CD14-positive monocyte (primary cell): Measurements from ENCODE around the gene RPS6KA5. TPM values are rescaled to one million over a fixed set of nuclear protein-coding genes. Genes with fewer than 3 reads are reported as not detected.
"Not testable (repeated sequence)": the region's sequence is repeated elsewhere in the genome, so short reads cannot be mapped to it uniquely, and the experiment has no call there.

Experiments used
- DNase-seq, 3 donors: peaks; one replicate each; pipeline ENCODE4 v3.0.0-alpha.2; 2011 to 2022
- H2AFZ ChIP-seq: 2 replicates; pipeline ENCODE4 v1.6.0; 2012; ENCODE audit warnings: mild to moderate bottlenecking, low read depth, low read length, inconsistent platforms; ENCODE audit not compliant: insufficient read depth, poor library complexity, severe bottlenecking
- H3K27ac ChIP-seq, 2 donors: 1 replicate in 1 of 2; 2 replicates in 1 of 2; pipeline ENCODE4 v1.5.1; 2012 to 2013; ENCODE audit warnings: low read length in 2 of 2, control low read depth in 1 of 2, inconsistent platforms in 1 of 2, low read depth in 1 of 2, mild to moderate bottlenecking in 1 of 2
- H3K27me3 ChIP-seq, 2 donors: one replicate each; pipeline versions ENCODE4 v1.6.0 to v1.6.1; 2011 to 2013; ENCODE audit warnings: low read length in 2 of 2; ENCODE audit not compliant: control insufficient read depth in 2 of 2, insufficient read depth in 2 of 2
- H3K36me3 ChIP-seq, 2 donors: replicated peaks in 1 of 2; 1 replicate in 1 of 2; 2 replicates in 1 of 2; pipeline versions ENCODE4 v1.5.1 to v1.6.1; 2012 to 2013; ENCODE audit warnings: low read length in 2 of 2, control low read depth in 1 of 2, inconsistent platforms in 1 of 2, mild to moderate bottlenecking in 1 of 2; ENCODE audit not compliant: insufficient read depth in 2 of 2, control insufficient read depth in 1 of 2
- H3K4me1 ChIP-seq, 2 donors: 1 replicate in 1 of 2; 2 replicates in 1 of 2; pipeline versions ENCODE4 v1.5.1 to v1.6.1; 2012 to 2013; ENCODE audit warnings: low read length in 2 of 2, control low read depth in 1 of 2, inconsistent platforms in 1 of 2, mild to moderate bottlenecking in 1 of 2, moderate library complexity in 1 of 2; ENCODE audit not compliant: insufficient read depth in 2 of 2, control insufficient read depth in 1 of 2
- H3K4me2 ChIP-seq: replicated peaks from 2 replicates; pipeline ENCODE3; 2012; ENCODE audit warnings: low read length, moderate library complexity, mild to moderate bottlenecking; ENCODE audit not compliant: poor library complexity, severe bottlenecking; ENCODE audit errors: extremely low read depth
- H3K4me3 ChIP-seq, 3 experiments: fragments of 200-600 bp in 1 of 3; sonication (generic) in 1 of 3; replicated peaks in 1 of 3; 1 replicate in 2 of 3; 2 replicates in 1 of 3; pipeline ENCODE4 v1.5.1; 2011 to 2013; ENCODE audit warnings: low read length in 3 of 3, mild to moderate bottlenecking in 3 of 3, control low read depth in 2 of 3, low read depth in 2 of 3, inconsistent platforms in 1 of 3, moderate library complexity in 1 of 3
- H3K79me2 ChIP-seq: 2 replicates; pipeline ENCODE4 v1.6.0; 2012; ENCODE audit warnings: mild to moderate bottlenecking, control low read depth, inconsistent platforms, low read length, moderate library complexity; ENCODE audit not compliant: insufficient read depth
- H3K9ac ChIP-seq: 2 replicates; pipeline ENCODE4 v1.6.0; 2017; ENCODE audit warnings: low read length, mild to moderate bottlenecking; ENCODE audit not compliant: insufficient read depth, poor library complexity, severe bottlenecking
- H3K9me3 ChIP-seq, 2 donors: replicated peaks in 1 of 2; 1 replicate in 1 of 2; 2 replicates in 1 of 2; pipeline versions ENCODE4 v1.5.1 to v1.6.1; 2012 to 2013; ENCODE audit warnings: low read length in 2 of 2, control low read depth in 1 of 2; ENCODE audit not compliant: control insufficient read depth in 1 of 2, insufficient read depth in 1 of 2
- H4K20me1 ChIP-seq: 2 replicates; pipeline ENCODE4 v1.6.0; 2012; ENCODE audit warnings: mild to moderate bottlenecking, low read length, control low read depth, moderate library complexity; ENCODE audit not compliant: insufficient read depth
- H3K27ac Mint-ChIP-seq, 7 donors: one replicate each; pipeline ENCODE4 v1.8.0; 2020; ENCODE audit warnings: mild to moderate bottlenecking in 7 of 7, mixed read lengths in 7 of 7, moderate library complexity in 6 of 7, inconsistent platforms in 2 of 7
- H3K27me3 Mint-ChIP-seq, 3 donors: one replicate each; pipeline ENCODE4 v1.8.0; 2021 to 2022; ENCODE audit warnings: low read depth in 3 of 3, mild to moderate bottlenecking in 3 of 3, mixed read lengths in 3 of 3, moderate library complexity in 3 of 3, inconsistent platforms in 1 of 3
- H3K36me3 Mint-ChIP-seq, 2 donors: one replicate each; pipeline ENCODE4 v1.8.0; 2020; ENCODE audit warnings: mixed read lengths in 2 of 2, inconsistent platforms in 1 of 2, mild to moderate bottlenecking in 1 of 2
- H3K4me1 Mint-ChIP-seq: one replicate; pipeline ENCODE4 v1.8.0; 2020; ENCODE audit warnings: mild to moderate bottlenecking, mixed read lengths
- H3K4me3 Mint-ChIP-seq, 2 donors: one replicate each; pipeline ENCODE4 v1.8.0; 2020; ENCODE audit warnings: mild to moderate bottlenecking in 2 of 2, mixed read lengths in 2 of 2, moderate library complexity in 1 of 2
- H3K9me3 Mint-ChIP-seq, 7 donors: one replicate each; pipeline ENCODE4 v1.8.0; 2020 to 2022; ENCODE audit warnings: mixed read lengths in 7 of 7, mild to moderate bottlenecking in 6 of 7, moderate library complexity in 6 of 7, inconsistent platforms in 2 of 7
- WGBS: methylation state at CpG from one replicate; pipeline ENCODE4 v1.1.5; 2013; ENCODE audit warnings: missing lambda C conversion rate; ENCODE audit not compliant: insufficient coverage; 5-methylcytosine and 5-hydroxymethylcytosine counted together
- intact Hi-C, 2 donors: fragments of 100-400 bp; cut with micrococcal nuclease; formaldehyde crosslinking; loops; one replicate each; pipeline versions ENCODE4 v1.15.0 to v1.15.1; 2023
- polyA plus RNA-seq, 3 donors: library from polyadenylated mRNA; depleted of rRNA in 1 of 3; unstranded in 2 of 3; stranded (reverse) in 1 of 3; fragments of 300-500 nt in 2 of 3; fragments of >200 nt in 1 of 3; fragmentation: Illumina TruSeq in 2 of 3; gene quantifications; 1 replicate in 2 of 3; 2 replicates in 1 of 3; pipeline ENCODE4 v1.2.3, GENCODE V29; 2012 to 2021
- TF ChIP-seq, protein P1 (sequence below): fragments of 200-600 bp; IDR thresholded peaks from one replicate; pipeline ENCODE4 v1.8.0; 2022; ENCODE audit warnings: antibody characterized with exemption, mild to moderate bottlenecking

The RPS6KA5 gene
- polyA plus RNA-seq, 3 donors, result 4.4 to 10.1 (median 7.9) TPM

DNA sequence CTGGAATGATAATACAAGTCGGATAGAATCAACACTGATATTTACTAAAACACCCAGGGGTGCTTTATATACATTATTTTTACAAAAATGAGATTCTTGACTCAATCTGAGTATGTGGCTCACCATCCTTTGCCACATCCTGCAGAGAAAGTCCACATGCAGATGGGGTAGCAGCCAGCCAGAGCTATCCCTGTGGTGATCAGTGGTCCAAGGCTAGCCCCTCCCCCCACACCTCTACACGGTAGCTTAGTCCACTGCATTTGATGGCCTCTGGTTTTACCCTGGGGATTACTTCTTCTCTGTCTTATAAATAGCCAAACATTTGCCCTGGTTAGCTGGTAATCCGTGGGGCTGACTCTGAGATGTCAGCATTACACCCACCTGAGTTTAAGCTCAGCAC, 216.1 kb downstream of the RPS6KA5 start:
- TF ChIP-seq, protein P1, sequence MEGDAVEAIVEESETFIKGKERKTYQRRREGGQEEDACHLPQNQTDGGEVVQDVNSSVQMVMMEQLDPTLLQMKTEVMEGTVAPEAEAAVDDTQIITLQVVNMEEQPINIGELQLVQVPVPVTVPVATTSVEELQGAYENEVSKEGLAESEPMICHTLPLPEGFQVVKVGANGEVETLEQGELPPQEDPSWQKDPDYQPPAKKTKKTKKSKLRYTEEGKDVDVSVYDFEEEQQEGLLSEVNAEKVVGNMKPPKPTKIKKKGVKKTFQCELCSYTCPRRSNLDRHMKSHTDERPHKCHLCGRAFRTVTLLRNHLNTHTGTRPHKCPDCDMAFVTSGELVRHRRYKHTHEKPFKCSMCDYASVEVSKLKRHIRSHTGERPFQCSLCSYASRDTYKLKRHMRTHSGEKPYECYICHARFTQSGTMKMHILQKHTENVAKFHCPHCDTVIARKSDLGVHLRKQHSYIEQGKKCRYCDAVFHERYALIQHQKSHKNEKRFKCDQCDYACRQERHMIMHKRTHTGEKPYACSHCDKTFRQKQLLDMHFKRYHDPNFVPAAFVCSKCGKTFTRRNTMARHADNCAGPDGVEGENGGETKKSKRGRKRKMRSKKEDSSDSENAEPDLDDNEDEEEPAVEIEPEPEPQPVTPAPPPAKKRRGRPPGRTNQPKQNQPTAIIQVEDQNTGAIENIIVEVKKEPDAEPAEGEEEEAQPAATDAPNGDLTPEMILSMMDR, result no peak
- H3K4me1 ChIP-seq, result peaks cover 0 to 3% of the 10 kb centered on the region in 2 donors
- Mint-ChIP-seq H3K36me3 (peaks cover 0 to 3% of the 10 kb centered on the region in 2 donors), H3K9me3 (peaks cover 0 to 4% (median 0%) of the 10 kb centered on the region in 7 donors), H3K27me3 (peaks cover 0 to 5% (median 3%) of the 10 kb centered on the region in 3 donors), H3K27ac (peak overlapping the region in 1 of 7 donors; percentile 14), H3K4me3 (no peak overlapping the region), H3K4me1 (peaks cover 6% of the 10 kb centered on the region)
- no peak overlapping the region for H3K4me2 ChIP-seq
- no peak overlapping the region for H3K27ac ChIP-seq
- no peak overlapping the region for H2AFZ ChIP-seq
- 100% methylated on average over 1 of the region's 3 CpGs for WGBS
- intact Hi-C loops, result no loop called here
- H3K9me3 ChIP-seq, result no peaks in the 10 kb centered on the region
- H3K9ac ChIP-seq, result no peak overlapping the region
- DNase-seq, result no peak
- no peaks in the 10 kb centered on the region for H3K36me3 ChIP-seq
- H3K27me3 ChIP-seq, result no peaks in the 10 kb centered on the region
- H4K20me1 ChIP-seq, result no peaks in the 10 kb centered on the region
- no peak overlapping the region for H3K4me3 ChIP-seq
- no peaks in the 10 kb centered on the region for H3K79me2 ChIP-seq

DNA sequence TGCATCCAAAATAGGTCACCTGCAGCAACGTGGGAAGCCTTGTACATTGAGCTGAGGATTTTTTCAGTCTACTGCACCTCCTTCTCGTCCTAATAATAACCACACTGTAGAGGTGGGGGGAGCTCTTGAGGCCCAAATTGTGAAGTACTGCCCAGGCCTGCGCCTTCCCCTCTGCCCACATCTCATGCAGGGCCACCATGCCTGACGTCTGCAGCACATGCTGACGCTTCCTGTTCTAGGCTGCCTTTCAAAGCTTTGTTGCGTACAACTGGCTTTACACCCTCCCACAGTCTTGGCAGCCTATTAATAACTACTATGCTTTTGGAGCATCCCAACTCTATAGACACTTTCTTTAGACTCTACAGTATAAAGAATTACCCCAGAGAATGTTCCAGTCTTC, 217.7 kb downstream of the RPS6KA5 start:
- Mint-ChIP-seq H3K36me3 (peaks cover 0 to 2% of the 10 kb centered on the region in 2 donors), H3K4me1 (peaks cover 11% of the 10 kb centered on the region), H3K27me3 (peaks cover 2 to 6% (median 3%) of the 10 kb centered on the region in 3 donors), H3K4me3 (no peak overlapping the region), H3K9me3 (peaks cover 0 to 4% (median 0%) of the 10 kb centered on the region in 7 donors), H3K27ac (no peak overlapping the region)
- TF ChIP-seq, protein P1, result no peak
- no peaks in the 10 kb centered on the region for H3K79me2 ChIP-seq
- no peaks in the 10 kb centered on the region for H3K9me3 ChIP-seq
- H3K4me2 ChIP-seq, result no peak overlapping the region
- intact Hi-C loops, result no loop called here
- peak in 1 of 3 donors; percentile 10 for DNase-seq
- no peaks in the 10 kb centered on the region for H3K36me3 ChIP-seq
- 34% methylated on average over 4 of the region's 6 CpGs for WGBS
- H3K9ac ChIP-seq, result no peak overlapping the region
- no peak overlapping the region for H3K27ac ChIP-seq
- H3K27me3 ChIP-seq, result no peaks in the 10 kb centered on the region
- no peak overlapping the region for H2AFZ ChIP-seq
- H4K20me1 ChIP-seq, result no peaks in the 10 kb centered on the region
- no peak overlapping the region for H3K4me3 ChIP-seq
- H3K4me1 ChIP-seq, result peaks cover 0 to 8% of the 10 kb centered on the region in 2 donors

DNA sequence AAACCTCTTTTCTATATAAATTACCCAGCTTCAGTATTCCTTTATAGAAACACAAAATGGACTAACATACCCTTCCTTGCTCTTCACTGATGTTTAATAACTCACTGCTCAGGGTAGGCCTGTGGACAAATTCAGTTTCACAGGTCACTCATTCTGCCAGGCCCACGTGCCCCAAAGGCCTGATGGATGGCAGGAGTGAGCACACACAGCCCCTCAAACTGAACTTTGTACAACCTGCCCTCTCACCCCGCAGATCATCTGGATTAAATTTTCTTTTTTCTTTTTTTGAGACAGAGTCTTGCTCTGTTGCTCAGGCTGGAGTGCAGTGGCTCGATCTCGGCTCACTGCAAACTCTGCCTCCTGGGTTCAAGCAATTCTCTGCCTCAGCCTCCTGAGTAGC, 219.8 kb downstream of the RPS6KA5 start:
- intact Hi-C loops, H2AFZ ChIP-seq, H4K20me1 ChIP-seq, H3K9me3 ChIP-seq, H3K9ac ChIP-seq, H3K36me3 Mint-ChIP-seq, H3K36me3 ChIP-seq, DNase-seq, H3K27ac ChIP-seq, H3K27me3 ChIP-seq, H3K27ac Mint-ChIP-seq, H3K79me2 ChIP-seq, H3K4me2 ChIP-seq, H3K9me3 Mint-ChIP-seq, H3K4me3 ChIP-seq, H3K27me3 Mint-ChIP-seq, H3K4me3 Mint-ChIP-seq: not testable (repeated sequence)
- peaks cover 21% of the 10 kb centered on the region for H3K4me1 Mint-ChIP-seq
- peaks cover 10 to 20% of the 10 kb centered on the region in 2 donors for H3K4me1 ChIP-seq
- 90% methylated on average over 1 of the region's 4 CpGs for WGBS
